GM18508 (cell line): Measurements from ENCODE around the gene FRMD4B.

Experiments used
- ATAC-seq: cut with Tn5 transposase; IDR thresholded peaks from one replicate; pipeline ENCODE4 v1.9.1; 2021; ENCODE audit warnings: moderate number of reproducible peaks; ENCODE audit not compliant: insufficient read depth, unreplicated experiment

FRMD4B gene

GRCh38 chr3:69212411-69213160 lies 173.3 kb downstream of the FRMD4B start:
- peak; percentile 84 for ATAC-seq

- no peak for ATAC-seq
Measured at GRCh38 chr3:69210068-69210730, 175.7 kb downstream of the FRMD4B start.

- ATAC-seq: no peak
Measured at GRCh38 chr3:69209413-69209812, 176.5 kb downstream of the FRMD4B start.

DNA sequence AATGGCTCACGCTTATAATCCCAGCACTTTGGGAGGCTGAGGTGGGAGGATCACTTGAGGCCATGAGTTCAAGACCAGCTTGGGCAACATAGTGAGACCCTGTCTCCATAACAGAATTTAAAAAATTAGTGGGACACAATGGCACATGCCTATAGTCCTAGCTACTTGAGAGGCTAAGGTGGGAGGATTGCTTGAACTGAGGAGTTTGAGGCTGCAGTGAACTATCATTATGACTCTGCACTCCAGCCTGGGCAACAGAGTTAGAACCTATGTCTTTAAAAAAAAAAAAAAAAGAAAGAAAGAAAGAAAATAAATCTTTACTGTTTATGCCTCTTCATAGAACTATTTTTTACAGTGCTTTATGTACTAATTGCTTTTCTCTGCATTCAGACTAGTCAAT lies 178.9 kb downstream of the FRMD4B start:
- ATAC-seq: no peak

DNA sequence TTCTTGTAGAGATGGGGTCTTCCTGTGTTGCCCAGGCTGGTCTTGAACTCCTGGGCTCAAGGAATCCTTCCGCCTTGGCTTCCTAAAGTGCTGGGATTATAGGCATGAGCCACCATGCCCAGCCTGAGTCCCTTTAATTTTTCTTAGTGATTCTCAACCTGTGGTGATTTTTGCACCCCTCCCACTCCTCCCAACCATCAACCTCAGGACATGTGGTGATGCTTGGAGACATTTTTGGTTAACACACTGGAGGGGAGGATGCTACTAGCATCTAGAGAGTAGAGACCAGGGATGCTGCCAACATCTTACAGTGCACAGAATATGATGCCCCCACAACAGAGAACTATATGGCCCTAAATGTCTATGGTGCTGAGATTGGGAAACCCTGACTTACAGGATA lies 180.5 kb downstream of the FRMD4B start:
- ATAC-seq: no peak

DNA sequence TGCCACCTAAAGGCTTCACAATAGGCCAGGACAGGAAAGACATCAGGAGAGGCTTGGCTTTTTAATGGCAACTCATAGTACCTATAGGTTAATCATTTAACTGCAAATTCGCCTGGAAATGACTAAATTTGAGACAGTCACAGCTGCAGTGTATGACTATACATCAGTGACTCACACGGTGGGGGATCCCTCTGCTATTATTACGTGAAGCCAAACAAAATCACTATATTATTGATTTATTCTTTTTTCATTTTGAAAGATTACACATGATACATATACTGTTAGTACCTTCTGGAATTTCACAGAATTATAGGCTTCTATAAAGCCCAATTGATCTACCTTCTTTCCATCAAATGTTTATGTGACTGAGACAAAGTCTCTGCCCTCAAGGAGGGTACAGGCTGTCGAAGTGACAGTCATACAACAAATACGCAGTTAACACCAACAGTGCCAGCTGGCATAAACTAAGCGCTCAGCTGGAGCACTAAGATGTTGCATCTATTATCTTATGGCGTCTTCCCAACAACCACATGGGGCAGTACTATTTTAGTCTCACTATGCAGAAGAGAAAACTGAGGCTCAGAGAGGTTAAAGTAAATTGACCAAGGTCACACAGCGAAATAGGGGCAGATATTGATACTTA lies 181.5 kb downstream of the FRMD4B start:
- ATAC-seq: peak; percentile 97

- ATAC-seq: no peak
Measured at GRCh38 chr3:69203631-69204314, 182.1 kb downstream of the FRMD4B start.

GRCh38 chr3:69201658-69202057 lies 184.2 kb downstream of the FRMD4B start:
- ATAC-seq: no peak

GRCh38 chr3:69200384-69201068 lies 185.4 kb downstream of the FRMD4B start:
- no peak for ATAC-seq

DNA sequence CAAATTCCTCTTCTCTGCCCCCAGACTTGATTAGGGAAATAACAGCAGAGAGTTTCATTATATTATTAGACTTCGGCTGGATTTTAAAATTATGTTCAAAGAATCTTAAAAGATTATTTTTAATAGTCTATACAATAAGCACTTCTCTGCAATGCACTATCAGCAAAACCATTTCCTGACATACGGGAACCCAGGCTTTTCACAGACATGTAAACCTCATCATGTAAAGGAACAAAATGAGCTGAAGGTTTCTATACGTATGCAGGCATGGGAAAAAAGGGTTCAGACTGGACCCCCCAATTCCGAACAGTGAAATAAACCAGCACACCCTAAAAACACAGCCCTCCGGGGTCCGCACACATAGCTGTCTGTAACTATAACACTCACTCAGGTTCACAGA lies 185.9 kb downstream of the FRMD4B start:
- no peak for ATAC-seq

- ATAC-seq: no peak
Measured at GRCh38 chr3:69197922-69198530, 187.9 kb downstream of the FRMD4B start.

- ATAC-seq: no peak
Measured at GRCh38 chr3:69197455-69197854, 188.4 kb downstream of the FRMD4B start.

DNA sequence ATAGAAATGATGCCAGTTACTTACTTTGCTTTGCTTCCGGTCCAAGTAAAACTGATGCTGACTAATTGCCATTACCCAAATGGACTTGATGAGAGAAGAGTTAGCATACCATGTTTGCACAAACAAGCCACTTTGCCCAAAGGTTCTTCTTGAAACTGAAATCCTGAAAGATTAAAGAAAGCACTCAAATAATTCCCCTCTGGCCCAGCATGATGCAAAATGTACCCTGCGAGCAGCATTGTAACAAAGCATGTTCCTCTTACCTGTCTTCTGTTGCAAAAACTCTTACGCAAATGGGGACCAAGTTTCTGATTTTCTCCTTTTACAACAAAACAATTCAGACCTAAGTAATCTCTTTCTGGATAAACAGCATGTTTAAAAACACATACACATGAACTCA lies 189.0 kb downstream of the FRMD4B start:
- no peak for ATAC-seq

DNA sequence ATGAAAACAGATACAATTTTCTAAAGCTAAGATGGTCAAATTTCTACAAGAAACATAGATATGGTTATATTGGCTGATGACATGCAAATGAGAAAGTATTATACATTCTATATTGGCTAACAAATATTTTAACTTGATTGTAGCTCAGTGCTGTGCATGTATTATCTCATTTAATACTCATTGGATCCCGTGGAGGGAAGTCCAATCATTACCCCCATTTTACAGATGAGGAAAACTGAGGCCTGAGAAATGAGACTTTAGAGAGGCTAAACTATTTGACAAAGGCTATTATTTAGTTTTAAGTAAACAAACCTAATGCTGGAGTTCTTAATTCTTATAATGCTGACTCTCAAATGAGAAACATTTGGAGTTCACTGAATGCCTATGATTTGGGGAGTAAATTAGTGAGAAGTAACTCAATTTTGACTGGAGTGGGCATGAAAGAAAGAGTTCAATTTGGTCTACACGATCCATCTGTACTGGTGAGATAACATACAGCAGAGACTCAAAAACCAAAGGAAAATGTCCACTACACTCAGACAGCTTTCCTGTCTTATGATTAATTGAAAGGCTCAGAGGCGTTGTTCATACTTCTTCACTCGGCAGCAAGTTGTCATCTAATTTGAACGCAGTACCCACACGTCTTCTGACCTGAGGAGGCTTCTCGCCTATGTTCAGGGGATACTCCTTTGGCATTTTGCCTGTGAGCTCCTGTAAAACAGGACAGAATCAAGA lies 191.3 kb downstream of the FRMD4B start:
- ATAC-seq: no peak

- ATAC-seq: no peak
Measured at GRCh38 chr3:69193749-69194148, 192.1 kb downstream of the FRMD4B start.

DNA sequence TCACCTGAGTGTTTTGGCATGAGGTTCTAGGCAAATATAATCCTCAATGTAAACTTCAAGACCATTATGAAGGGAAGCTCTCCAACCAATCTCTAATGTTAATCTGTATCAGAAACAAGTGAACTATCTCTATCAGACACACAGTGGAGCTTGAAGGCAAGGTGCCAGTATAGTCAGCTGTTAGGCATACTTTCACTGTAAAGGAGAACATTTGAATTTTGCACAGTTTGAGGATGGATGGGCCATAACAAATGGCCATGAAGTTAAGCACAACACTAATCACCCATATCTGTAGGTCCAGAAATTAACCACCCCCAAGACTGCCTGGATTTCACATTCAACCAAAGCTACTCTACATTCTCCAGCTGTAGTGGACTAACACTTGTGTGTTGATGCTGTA lies 194.4 kb downstream of the FRMD4B start:
- ATAC-seq: no peak

- no peak for ATAC-seq
Measured at GRCh38 chr3:69189487-69189886, 196.4 kb downstream of the FRMD4B start.

- ATAC-seq: no peak
Measured at GRCh38 chr3:69186575-69187093, 199.3 kb downstream of the FRMD4B start.
